LHCN-M2 (cell line): ENCODE measurements around the gene IGHMBP2. TPM values are rescaled to one million over a fixed set of nuclear protein-coding genes. Genes with fewer than 3 reads are reported as not detected.
"Not testable (repeated sequence)": the region's sequence is repeated elsewhere in the genome, so short reads cannot be mapped to it uniquely, and the experiment has no call there.

ENCODE experiments used
- DNase-seq: peaks from one replicate; pipeline ENCODE4 v3.0.0-alpha.2; 2012; ENCODE audit warnings: low read depth
- total RNA-seq: library from RNA; depleted of rRNA; stranded (reverse); fragments of >200 nt; gene quantifications from 2 replicates; pipeline ENCODE4 v1.2.3, GENCODE V29; 2014

The IGHMBP2 gene
- total RNA-seq, 1 experiment from 2014 or later: 7.1 TPM

DNA sequence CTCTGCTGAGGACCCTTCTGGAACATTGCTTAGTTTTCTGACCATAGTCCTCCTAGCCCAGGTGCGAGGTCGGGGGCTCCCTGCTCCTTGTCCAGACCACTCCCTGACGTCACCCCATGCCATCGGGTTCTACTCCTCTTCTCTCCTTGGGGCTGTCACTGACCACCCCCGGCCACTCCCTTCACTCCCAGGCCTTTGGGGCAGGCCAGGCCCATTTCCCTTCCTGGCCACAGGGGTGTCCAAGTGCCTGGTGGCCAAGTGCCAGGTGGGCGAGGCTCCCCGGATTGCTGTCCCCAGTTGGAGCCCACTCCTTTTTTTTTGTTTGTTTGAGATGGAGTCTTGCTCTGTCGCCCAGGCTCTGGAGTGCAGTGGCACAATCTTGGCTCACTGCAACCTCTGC lies 57.6 kb downstream of the IGHMBP2 start:
- DNase-seq: no peak

DNA sequence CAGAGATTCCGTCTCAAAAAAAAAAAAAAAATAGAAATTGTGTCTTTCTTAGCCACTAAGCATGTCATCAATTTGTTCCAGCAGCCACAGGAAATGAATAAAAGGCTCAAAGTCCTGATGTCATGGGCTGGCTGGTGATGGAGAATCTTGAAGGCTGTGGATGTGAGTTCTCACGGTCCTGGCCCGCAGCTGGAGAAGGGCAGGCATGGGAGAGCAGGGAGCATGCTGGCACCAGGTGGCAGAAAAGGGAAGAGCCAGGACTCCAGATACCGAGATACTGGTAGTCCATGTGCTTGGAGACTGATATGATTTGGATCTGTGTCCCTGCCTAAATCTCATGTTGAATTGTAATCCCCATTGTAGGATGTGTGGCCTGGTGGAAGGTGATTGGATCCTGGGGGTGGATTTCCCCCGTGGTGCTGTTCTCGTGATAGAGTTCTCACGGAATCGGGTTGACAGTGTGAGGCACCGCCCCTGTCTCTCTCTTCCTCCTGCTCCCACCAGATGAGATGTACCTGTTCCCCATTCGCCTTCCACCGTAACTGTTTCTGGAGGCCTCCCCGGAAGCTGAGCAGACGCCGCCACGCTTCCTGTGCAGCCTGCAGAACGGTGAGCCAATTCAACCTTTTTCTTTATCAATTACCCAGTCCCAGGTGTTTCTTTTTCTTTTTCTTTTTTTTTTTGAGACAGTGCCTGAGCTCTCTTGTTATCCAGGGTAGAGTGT lies 59.0 kb downstream of the IGHMBP2 start:
- DNase-seq: no peak

GRCh38 chr11:68963779-68964178 lies 60.1 kb downstream of the IGHMBP2 start:
- no peak for DNase-seq

GRCh38 chr11:68965901-68966853 lies 62.5 kb downstream of the IGHMBP2 start:
- no peak for DNase-seq

DNA sequence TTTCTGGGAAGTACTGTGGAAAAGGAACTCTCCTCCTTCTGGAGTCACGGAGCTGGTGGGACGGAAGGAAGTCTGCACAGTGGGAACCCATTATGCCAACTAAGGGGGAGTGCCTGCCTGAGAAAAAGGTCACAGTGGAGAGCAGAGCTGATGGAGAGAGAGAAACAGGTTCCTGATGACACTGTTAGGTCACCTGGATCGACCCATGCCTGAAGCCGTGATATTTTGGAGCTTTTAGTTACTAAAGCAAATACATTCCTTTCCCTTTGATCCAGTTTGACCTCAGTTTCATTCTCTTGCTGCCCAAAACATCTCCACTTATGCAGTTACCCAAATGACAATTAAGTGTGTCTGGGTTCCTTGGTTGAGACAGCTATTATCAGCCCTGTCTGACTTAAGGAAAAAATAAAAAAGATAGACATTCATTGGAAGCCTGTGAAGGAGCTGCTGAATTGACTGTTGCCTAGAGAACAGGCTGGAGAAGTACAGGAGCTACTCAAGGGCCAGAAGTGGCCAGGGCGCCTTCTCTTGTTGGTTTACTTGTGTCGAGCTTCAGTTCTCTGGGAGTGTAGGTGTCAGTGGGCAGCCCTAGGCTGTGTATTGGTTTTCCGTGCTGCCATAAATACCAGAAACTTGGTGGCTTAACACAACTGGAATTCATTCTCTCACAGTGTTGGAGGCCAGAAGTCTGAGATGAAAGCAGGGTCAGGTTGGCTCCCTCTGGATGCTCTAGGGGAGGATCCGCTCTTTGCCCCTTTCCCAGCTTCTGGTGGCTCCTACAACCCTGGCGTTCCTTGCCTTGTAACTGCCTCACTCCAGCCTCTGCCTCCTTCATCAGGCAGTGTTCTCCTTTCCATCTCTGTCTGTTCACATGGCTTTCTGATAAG lies 63.4 kb downstream of the IGHMBP2 start:
- no peak for DNase-seq

- DNase-seq: no peak
Observed at GRCh38 chr11:68968306-68969250, 64.9 kb downstream of the IGHMBP2 start.

GRCh38 chr11:68969386-68969785 lies 65.7 kb downstream of the IGHMBP2 start:
- no peak for DNase-seq

GRCh38 chr11:68970921-68971636 lies 67.4 kb downstream of the IGHMBP2 start:
- DNase-seq: no peak

DNA sequence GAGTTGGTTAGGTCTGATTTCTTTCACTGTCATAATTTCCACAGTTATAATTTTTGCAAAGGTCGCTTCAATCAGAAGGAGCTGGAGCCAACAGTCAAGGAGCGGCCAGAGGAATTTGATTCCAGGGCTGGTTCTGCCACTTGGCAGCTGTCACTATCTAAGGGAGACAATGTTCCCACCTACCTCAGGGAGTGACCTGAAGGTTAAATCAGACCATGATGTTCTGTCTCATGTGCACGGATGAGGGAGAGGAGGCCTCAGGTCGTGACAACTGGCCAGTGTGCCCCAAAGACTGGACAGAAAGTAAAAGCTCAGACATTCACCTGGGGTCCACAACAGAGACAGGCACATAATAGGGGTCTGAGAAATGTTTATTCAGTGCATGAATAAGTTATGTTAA lies 69.5 kb downstream of the IGHMBP2 start:
- no peak for DNase-seq

GRCh38 chr11:68973706-68974105 lies 70.0 kb downstream of the IGHMBP2 start:
- not testable (repeated sequence) for DNase-seq

DNA sequence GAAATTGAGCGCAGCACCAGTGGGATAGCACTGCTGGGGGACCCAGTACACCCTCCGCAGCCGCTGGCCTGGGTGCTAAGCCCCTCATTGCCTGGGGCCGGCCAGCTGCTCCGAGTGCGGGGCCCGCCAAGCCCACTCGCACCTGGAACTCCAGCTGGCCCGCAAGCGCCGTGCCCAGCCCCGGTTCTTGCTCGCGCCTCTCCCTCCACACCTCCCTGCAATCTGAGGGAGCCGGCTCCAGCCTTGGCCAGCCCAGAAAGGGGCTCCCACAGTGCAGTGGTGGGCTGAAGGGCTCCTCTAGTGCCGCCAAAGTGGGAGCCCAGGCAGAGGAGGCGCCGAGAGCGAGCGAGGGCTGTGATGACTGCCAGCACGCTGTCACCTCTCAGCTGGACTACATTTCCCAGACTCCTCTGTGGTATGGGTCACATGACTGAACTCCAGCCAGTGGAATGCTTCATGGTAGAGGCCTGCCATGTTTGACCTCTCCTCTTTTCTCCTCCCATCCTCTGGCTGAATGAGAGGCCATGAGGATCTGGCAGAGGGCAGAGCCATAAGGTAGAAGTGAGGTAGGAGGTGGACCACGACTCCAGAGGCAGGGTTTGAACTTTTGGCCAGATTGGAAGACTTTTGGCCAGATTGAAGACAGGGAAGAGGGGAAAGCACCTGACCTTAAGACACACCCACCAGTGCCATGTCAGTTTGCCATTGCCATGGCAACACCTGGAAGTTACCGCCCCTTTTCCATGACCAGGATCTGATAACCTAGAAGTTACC lies 70.9 kb downstream of the IGHMBP2 start:
- DNase-seq: no peak

DNA sequence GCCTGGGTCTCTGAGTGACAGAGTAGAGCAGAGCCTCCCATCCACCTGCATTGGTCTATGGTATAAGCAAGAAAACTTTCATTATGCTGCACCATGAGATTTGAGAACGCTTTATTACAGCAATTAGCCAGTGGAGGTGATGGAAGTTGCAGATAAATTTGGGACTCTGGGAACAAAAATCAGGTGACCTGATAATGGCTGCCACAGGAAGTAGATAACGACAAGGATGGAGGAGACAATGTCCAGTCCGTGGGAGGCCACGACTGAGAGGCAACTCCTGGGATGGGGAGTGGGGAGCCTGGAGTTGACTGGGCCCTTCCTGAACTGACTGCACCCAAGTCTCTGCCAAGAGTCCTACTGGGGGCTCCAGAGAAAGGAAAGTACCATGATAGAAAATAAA lies 72.4 kb downstream of the IGHMBP2 start:
- no peak for DNase-seq

DNA sequence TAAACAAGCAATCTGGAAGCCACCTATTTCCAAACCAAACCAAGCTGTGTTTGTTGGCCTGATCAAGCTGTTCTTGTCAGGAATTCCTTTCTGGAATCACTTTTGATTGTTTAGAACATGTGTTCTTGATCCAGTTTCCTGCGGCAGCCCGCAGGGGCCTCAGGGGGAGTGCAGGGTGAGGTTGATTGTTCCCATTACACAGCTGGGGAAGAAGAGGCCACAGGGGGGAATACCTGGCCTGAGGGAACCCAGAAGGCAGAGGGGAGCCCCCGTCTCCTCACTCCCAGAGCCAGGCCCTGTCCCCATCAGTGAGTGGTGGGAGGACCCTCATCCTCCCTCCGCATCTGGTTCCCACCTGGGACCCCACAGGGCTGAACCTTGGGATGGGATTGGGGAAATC lies 72.9 kb downstream of the IGHMBP2 start:
- no peak for DNase-seq

- DNase-seq: no peak
Observed at GRCh38 chr11:68977781-68978625, 74.3 kb downstream of the IGHMBP2 start.

DNA sequence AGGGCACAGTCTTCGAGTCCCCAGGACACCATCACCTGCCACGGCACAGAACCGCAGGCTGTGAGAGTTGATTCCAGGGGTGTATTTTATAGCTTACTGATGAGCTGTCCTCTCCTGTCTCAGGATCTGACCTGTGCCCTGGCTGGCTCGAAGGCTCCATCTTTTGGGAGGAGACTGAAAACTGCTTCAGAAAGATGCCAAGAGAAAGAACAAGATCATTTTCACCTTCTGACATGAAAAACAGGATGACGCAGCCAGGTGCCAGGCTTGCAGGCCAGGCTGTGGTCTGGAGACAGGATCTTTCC lies 74.9 kb downstream of the IGHMBP2 start:
- no peak for DNase-seq

DNA sequence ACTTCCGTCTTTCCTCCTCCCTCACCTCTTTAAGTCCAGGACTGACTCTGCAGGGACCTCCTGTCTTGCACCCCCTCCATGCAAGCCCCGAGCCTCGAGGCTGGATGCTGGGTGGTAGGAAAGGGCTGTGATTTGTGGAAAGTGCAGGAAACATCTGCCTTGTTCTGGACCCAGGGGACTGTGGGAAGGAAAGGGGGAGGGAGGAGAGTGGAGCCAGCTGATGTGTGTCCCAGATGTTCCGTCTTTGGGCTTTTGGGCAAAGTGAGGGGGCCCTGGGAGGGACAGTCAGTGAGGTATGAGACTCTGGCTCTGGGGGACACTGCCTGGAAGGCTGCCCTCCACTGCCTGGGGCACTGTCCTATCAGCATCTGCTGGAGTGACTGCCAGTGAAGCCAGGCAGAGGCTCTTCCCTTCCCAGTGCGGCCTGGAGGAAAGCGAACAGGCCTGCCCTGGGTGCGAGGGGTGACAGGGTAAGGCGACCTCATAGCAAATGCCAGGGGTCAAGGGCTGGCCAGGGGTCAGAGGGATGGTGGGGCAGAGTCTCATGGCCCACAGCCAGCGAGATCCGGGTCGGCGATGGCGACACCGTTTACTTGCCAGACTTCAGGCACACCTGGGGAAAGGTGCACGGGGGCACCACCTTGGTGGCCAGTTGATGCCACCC lies 75.4 kb downstream of the IGHMBP2 start:
- DNase-seq: no peak

DNA sequence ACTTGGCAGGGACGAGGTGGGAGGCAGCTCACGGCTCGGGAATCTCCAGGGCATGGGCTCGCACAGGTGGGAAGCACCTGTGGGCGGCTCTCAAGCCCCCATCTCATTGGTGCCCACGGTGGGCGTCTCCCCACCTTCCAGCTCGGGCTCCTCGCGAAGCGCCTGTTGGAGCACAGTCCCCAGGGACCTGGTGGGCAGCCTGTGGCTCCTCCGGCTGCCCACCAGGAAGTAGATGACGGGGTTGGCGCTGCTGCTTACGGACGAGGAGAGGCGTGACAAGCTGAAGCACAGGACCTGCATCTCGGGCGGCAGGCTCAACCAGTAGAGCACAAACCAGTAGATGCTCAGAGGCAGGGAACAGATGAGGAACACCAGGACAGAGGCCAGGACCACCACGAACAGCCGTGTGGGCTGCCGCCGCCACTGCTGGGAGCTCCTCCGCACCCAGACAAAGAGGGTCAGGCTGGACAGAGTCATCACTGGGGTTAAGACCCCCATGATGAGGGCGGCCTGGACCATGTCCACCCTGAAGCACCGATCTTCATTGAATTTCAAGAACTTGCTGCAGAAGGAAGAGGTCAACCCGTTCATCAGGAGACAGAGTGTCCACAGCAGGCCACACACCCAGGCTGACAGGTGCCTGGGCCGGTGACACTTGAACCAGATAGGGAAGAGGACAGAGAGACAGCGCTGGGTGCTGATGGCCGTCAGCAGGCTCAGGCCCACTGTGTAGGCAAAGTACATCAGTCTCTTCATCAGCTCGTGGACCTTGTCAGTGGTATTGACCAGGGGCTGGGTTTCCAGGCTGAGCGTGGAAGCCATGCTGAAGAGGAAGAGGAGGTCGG lies 76.5 kb downstream of the IGHMBP2 start:
- no peak for DNase-seq
